Measurements from ENCODE around the gene PDE7B. TPM values are rescaled to one million over a fixed set of nuclear protein-coding genes. Genes with fewer than 3 reads are reported as not detected.

The PDE7B gene
- total and polyA plus RNA-seq, 2 of the 8 experiments (the other 6 are each of a cell fraction or from before 2014, with no cell fraction given) = not detected

DNA sequence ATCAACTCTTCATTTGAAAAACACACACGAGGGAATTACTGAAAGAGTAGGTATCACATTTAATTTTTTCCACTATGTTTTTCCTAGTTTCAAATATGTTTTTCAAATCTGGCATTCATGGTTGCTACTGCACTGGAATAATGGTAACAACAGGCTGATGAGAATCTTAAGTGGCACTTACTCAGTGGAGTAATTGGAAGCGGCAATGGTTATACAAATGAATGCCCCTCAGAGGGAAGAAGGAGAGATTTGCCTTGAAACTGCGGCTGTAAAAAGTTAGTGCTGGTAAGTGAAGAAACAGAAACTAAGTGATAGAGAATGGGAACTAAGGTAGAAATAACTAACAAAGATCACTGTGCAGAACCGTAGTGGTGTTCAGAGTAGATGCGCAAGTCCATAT, 41.0 kb upstream of the PDE7B start:
- H3K4me2 ChIP-seq (ENCODE audit: insufficient read depth in 1 of 2, low read depth in 2 of 2, low read length in 2 of 2) = no peak overlapping the region
- no peaks in the 10 kb centered on the region for H3K36me3 ChIP-seq (ENCODE audit: control insufficient read depth in 2 of 4, insufficient read depth in 4 of 4, low read length in 3 of 4)
- H3K4me1 ChIP-seq (replicated peaks in 1 of 4; ENCODE audit: control insufficient read depth in 3 of 4, insufficient read depth in 4 of 4, low read length in 3 of 4) = peaks cover 0 to 12% (median 1%) of the 10 kb centered on the region in 4 experiments; a peak in 4 of 7 replicates
- no peak overlapping the region for H3K18ac ChIP-seq (ENCODE audit: extremely low read depth, low read length)
- H2BK12ac ChIP-seq (ENCODE audit: low read depth, low read length) = no peak overlapping the region
- H3K27ac ChIP-seq (ENCODE audit: low read depth, low read length) = no peak overlapping the region
- no peak overlapping the region for H2BK120ac ChIP-seq (replicated peaks; ENCODE audit: low read depth, low read length)
- H2BK5ac ChIP-seq (ENCODE audit: low read depth, low read length) = no peak overlapping the region
- no peak overlapping the region for H3K4ac ChIP-seq (replicated peaks; ENCODE audit: insufficient read length, low read depth, low read length)
- FAIRE-seq = no peak
- no peak overlapping the region for H3K4me3 ChIP-seq (ENCODE audit: extremely low read depth in 1 of 4, insufficient read depth in 2 of 4, low read depth in 3 of 4, low read length in 4 of 4)
- no peak overlapping the region for H3K9ac ChIP-seq (replicated peaks in 1 of 4; ENCODE audit: extremely low read depth in 1 of 4, low read depth in 3 of 4, low read length in 3 of 4)
- no peaks in the 10 kb centered on the region for H3K23me2 ChIP-seq (ENCODE audit: low read depth, low read length)
- POLR2A ChIA-PET (ENCODE audit: partially characterized antibody) = no interaction called here
- H4K91ac ChIP-seq (replicated peaks; ENCODE audit: insufficient read length, low read length) = no peak overlapping the region
- H2BK15ac ChIP-seq (ENCODE audit: low read length) = no peak overlapping the region
- no peak for DNase-seq (ENCODE audit: low read depth in 1 of 2, low spot score in 2 of 2)
- no peak overlapping the region for H4K8ac ChIP-seq (ENCODE audit: extremely low read depth, insufficient read depth, low read length)
- no peak overlapping the region for H4K5ac ChIP-seq (ENCODE audit: insufficient read length, low read depth, low read length)
- no peaks in the 10 kb centered on the region for H3K27me3 ChIP-seq (replicated peaks in 1 of 4; ENCODE audit: control insufficient read depth in 3 of 4, extremely low read depth in 1 of 4, insufficient read depth in 3 of 4, low read length in 3 of 4)
- H2BK20ac ChIP-seq (ENCODE audit: low read length) = no peak overlapping the region
- CTCF ChIA-PET (ENCODE audit: partially characterized antibody) = no interaction called here
- no peaks in the 10 kb centered on the region for H4K20me1 ChIP-seq (replicated peaks in 1 of 2; ENCODE audit: control insufficient read depth in 1 of 2, insufficient read depth in 2 of 2, low read length in 2 of 2)
- WGBS, 2 experiments (ENCODE audit: extremely low coverage in 1 of 2, insufficient coverage in 1 of 2, insufficient read length in 1 of 2, insufficient replicate concordance in 2 of 2, low coverage in 1 of 2, low lambda C conversion rate in 2 of 2, missing lambda C conversion rate in 1 of 2) = 81% methylated on average over 5 of the region's 5 CpGs; no CpG with 5 or more reads in 1 of the 2 experiments
- H3K9me3 ChIP-seq (ENCODE audit: insufficient read depth in 2 of 2, low read depth in 1 of 2, low read length in 1 of 2) = no peaks in the 10 kb centered on the region
- H3K56ac ChIP-seq (replicated peaks; ENCODE audit: insufficient read length, low read depth, low read length) = no peak overlapping the region
- no peaks in the 10 kb centered on the region for H3K79me1 ChIP-seq (ENCODE audit: low read depth, low read length)
- no peak overlapping the region for H2AK5ac ChIP-seq (ENCODE audit: low read depth, low read length)
- TF ChIP-seq SIN3A (conservative IDR thresholded peaks at IDR 0.05 in 1 of 2, IDR thresholded peaks at IDR 0.05 in 1 of 2; ENCODE audit: low read depth in 1 of 2, low read length in 2 of 2) (no peak), CHD2 (IDR thresholded peaks at IDR 0.05; ENCODE audit: low read length) (no peak), NANOG (IDR thresholded peaks at IDR 0.05; ENCODE audit: insufficient read depth, low read depth, low read length, poor library complexity, severe bottlenecking) (no peak)
- TF ChIP-seq, protein P1, sequence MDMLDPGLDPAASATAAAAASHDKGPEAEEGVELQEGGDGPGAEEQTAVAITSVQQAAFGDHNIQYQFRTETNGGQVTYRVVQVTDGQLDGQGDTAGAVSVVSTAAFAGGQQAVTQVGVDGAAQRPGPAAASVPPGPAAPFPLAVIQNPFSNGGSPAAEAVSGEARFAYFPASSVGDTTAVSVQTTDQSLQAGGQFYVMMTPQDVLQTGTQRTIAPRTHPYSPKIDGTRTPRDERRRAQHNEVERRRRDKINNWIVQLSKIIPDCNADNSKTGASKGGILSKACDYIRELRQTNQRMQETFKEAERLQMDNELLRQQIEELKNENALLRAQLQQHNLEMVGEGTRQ (IDR thresholded peaks at IDR 0.05; ENCODE audit: low read length) = no peak
- H3K14ac ChIP-seq (ENCODE audit: insufficient read length) = no peak overlapping the region
- no peaks in the 10 kb centered on the region for H3K79me2 ChIP-seq (ENCODE audit: control insufficient read depth in 1 of 2, insufficient read depth in 2 of 2, low read length in 2 of 2)
- H3K23ac ChIP-seq (ENCODE audit: insufficient read length) = no peak overlapping the region
- 0 out of 2 replicates have a peak overlapping the region, but pooled peaks have one; percentile 6 for H2AFZ ChIP-seq (ENCODE audit: low read length)

Data from H1 (cell line).